HepG2 (cell line): ENCODE data around the gene ABHD1. TPM values are rescaled to one million over a fixed set of nuclear protein-coding genes. Genes with fewer than 3 reads are reported as not detected.
A peak's percentile ranks its signal among the peaks of the same experiment; 100 is the strongest.

Source experiments
- ASH2L ChIP-seq: fragments of 300-600, 200-600 bp; sonication (generic); IDR thresholded peaks from 2 replicates; pipeline ENCODE4 v1.7.0; 2017; ENCODE audit warnings: low read depth, mild to moderate bottlenecking, moderate library complexity, mixed read lengths, low read length; ENCODE audit not compliant: insufficient read length
- ATM ChIP-seq: fragments of 450-650 bp; IDR thresholded peaks from 2 replicates; pipeline ENCODE4 v1.7.1; 2017; ENCODE audit warnings: mild to moderate bottlenecking, borderline replicate concordance
- E2F2 ChIP-seq: sonication (generic); formaldehyde crosslinking; IDR thresholded peaks from 2 replicates; pipeline ENCODE4 v1.4.0; 2020; ENCODE audit warnings: missing genetic modification reagents, borderline replicate concordance
- FOXJ3 ChIP-seq: sonication (generic); formaldehyde crosslinking; IDR thresholded peaks from 2 replicates; pipeline ENCODE4 v1.4.0; 2020; ENCODE audit warnings: missing genetic modification reagents, mild to moderate bottlenecking, borderline replicate concordance
- KLF16 ChIP-seq, 2 experiments: sonication (generic) in 1 of 2; formaldehyde crosslinking in 1 of 2; IDR thresholded peaks; 2 replicates each; pipeline versions ENCODE4 v1.6.1 to v1.8.0; 2016 to 2023; ENCODE audit warnings: missing genetic modification reagents in 2 of 2, missing compliant biosample characterization in 1 of 2
- LCORL ChIP-seq, 2 experiments: fragments of 450-650 bp in 1 of 2; sonication (generic) in 1 of 2; formaldehyde crosslinking in 1 of 2; IDR thresholded peaks; 2 replicates each; pipeline versions ENCODE4 v1.5.0 to v1.6.1; 2017 to 2020; ENCODE audit warnings: antibody characterized with exemption in 1 of 2, missing genetic modification reagents in 1 of 2
- MYNN ChIP-seq: sonication (generic); formaldehyde crosslinking; IDR thresholded peaks from 2 replicates; pipeline ENCODE4 v1.4.0; 2020; ENCODE audit warnings: mild to moderate bottlenecking, low read depth, missing genetic modification reagents
- NKX3-1 ChIP-seq: sonication (generic); formaldehyde crosslinking; IDR thresholded peaks from 2 replicates; pipeline ENCODE4 v1.5.0; 2020; ENCODE audit warnings: missing genetic modification reagents
- RAD51 ChIP-seq: fragments of 450-650 bp; IDR thresholded peaks from 2 replicates; pipeline ENCODE4 v1.6.1; 2016; ENCODE audit warnings: borderline replicate concordance
- SCMH1 ChIP-seq: sonication (generic); formaldehyde crosslinking; IDR thresholded peaks from 2 replicates; pipeline ENCODE4 v1.9.0; 2021; ENCODE audit warnings: missing genetic modification reagents, mild to moderate bottlenecking, borderline replicate concordance
- SP4 ChIP-seq: sonication (generic); formaldehyde crosslinking; IDR thresholded peaks from 2 replicates; pipeline ENCODE4 v1.8.1; 2023; ENCODE audit warnings: mild to moderate bottlenecking, missing genetic modification reagents
- YEATS2 ChIP-seq: sonication (generic); formaldehyde crosslinking; IDR thresholded peaks from 2 replicates; pipeline ENCODE4 v1.4.0; 2020; ENCODE audit warnings: missing genetic modification reagents, borderline replicate concordance
- ZBTB10 ChIP-seq: sonication (generic); formaldehyde crosslinking; IDR thresholded peaks from 2 replicates; pipeline ENCODE4 v1.4.0; 2020; ENCODE audit warnings: missing genetic modification reagents, borderline replicate concordance
- ZBTB7B ChIP-seq: sonication (generic); formaldehyde crosslinking; IDR thresholded peaks from 2 replicates; pipeline ENCODE4 v1.4.0; 2020; ENCODE audit warnings: missing genetic modification reagents
- ZNF136 ChIP-seq: sonication (generic); formaldehyde crosslinking; IDR thresholded peaks from 2 replicates; pipeline ENCODE4 v1.8.1; 2022; ENCODE audit warnings: low read depth, mild to moderate bottlenecking, moderate library complexity, missing genetic modification reagents
- ZNF138 ChIP-seq: sonication (generic); formaldehyde crosslinking; IDR thresholded peaks from 2 replicates; pipeline ENCODE4 v1.5.0; 2020; ENCODE audit warnings: mild to moderate bottlenecking, low read depth, missing genetic modification reagents
- ZNF414 ChIP-seq: sonication (generic); formaldehyde crosslinking; IDR thresholded peaks from 2 replicates; pipeline ENCODE4 v1.5.0; 2020; ENCODE audit warnings: missing genetic modification reagents
- ZNF564 ChIP-seq: sonication (generic); formaldehyde crosslinking; IDR thresholded peaks from 2 replicates; pipeline ENCODE4 v1.8.1; 2023; ENCODE audit warnings: mild to moderate bottlenecking, missing genetic modification reagents
- polyA plus RNA-seq, 8 experiments: library from polyadenylated mRNA; depleted of rRNA in 3 of 8; stranded (reverse) in 7 of 8; unstranded in 1 of 8; fragments of >200 nt; fragmentation: Illumina TruSeq in 4 of 8; extraction: Trizol in 4 of 8; gene quantifications; 2 replicates each; pipeline versions ENCODE4 v1.2.1 to v1.2.3, GENCODE V29; 2011 to 2016; ENCODE audit warnings: low read depth in 4 of 8, missing spikeins in 1 of 8, mixed read lengths in 1 of 8; ENCODE audit not compliant: insufficient read depth in 1 of 8
- total RNA-seq, 5 experiments: library from RNA; depleted of rRNA; stranded (reverse); fragments of >200 nt; fragmentation: Illumina TruSeq; extraction: Trizol; gene quantifications; 2 replicates each; pipeline ENCODE4 v1.2.3, GENCODE V29; 2016; ENCODE audit warnings: low read depth in 1 of 5

The ABHD1 gene
- total and polyA plus RNA-seq, 2 of the 13 experiments (the other 11 are each of a cell fraction or from before 2014, with no cell fraction given) = 0.04 to 0.81 TPM

DNA sequence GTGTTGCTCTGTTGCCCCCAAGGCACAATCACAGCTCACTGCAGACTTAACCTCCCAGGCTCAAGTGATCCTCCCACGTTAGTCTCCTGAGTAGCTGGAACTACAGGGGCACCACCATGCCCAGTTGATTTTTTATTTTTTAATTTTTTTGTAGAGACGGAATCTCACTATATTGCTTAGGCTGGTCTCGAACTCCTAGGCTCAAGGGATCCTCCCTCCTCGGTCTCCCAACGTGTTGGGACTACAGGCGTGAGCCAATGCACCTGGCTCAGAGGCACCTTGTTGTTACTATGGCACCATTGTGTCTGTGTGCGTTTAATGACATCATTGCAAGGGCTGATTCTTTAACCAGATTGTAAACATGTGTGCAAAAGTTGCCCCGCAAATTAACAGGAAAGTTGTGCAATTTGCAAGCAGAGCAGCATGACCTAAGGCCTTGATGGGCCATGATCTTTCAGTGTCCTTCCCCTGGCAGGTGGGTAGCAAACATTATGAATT lies 47.8 kb downstream of the ABHD1 start (continued):
- TF ChIP-seq ZNF414 (CRISPR knock-in tag) (0 out of 2 replicates have a peak, but pooled peaks have one; percentile 79), FOXJ3 (CRISPR knock-in tag) (peak; percentile 95), ASH2L (peak; percentile 77), NKX3-1 (CRISPR knock-in tag) (no peak), ATM (no peak), MYNN (CRISPR knock-in tag) (peak; percentile 41; the same call in 1 of the 2 replicates), SP4 (CRISPR knock-in tag) (peak; percentile 9; the same call in 1 of the 2 replicates), ZBTB7B (CRISPR knock-in tag) (0 out of 2 replicates have a peak, but pooled peaks have one; percentile 23), KLF16 (CRISPR knock-in tag; IDR thresholded peaks at IDR 0.05) (peak in 1 of 2 experiments; percentile 99; a peak in 2 of 4 replicates), ZNF138 (CRISPR knock-in tag) (no peak), E2F2 (no peak), ZNF136 (0 out of 2 replicates have a peak, but pooled peaks have one; percentile 41), RAD51 (0 out of 2 replicates have a peak, but pooled peaks have one; percentile 7), YEATS2 (CRISPR knock-in tag) (peak; percentile 63; the same call in 1 of the 2 replicates), ZBTB10 (CRISPR knock-in tag) (no peak), LCORL (IDR thresholded peaks at IDR 0.05) (no peak), LCORL (CRISPR knock-in tag; IDR thresholded peaks at IDR 0.05) (peak; percentile 92), SCMH1 (CRISPR knock-in tag) (no peak), ZNF564 (CRISPR knock-in tag) (no peak)
